Stimulated activated CD4-positive, alpha-beta T cell treated with anti-CD3 and anti-CD28 coated beads, TNF-alpha, amount 100 ng/mL, for 4 hours (primary cell): ENCODE results near the gene CEP290.
"Not testable (repeated sequence)": the region's sequence is repeated elsewhere in the genome, so short reads cannot be mapped to it uniquely, and the experiment has no call there.

Experiments
- DNase-seq, 3 experiments: peaks; one replicate each; pipeline ENCODE4 v3.0.0-alpha.2; 2020; ENCODE audit warnings: low read depth in 3 of 3

Gene CEP290

DNA sequence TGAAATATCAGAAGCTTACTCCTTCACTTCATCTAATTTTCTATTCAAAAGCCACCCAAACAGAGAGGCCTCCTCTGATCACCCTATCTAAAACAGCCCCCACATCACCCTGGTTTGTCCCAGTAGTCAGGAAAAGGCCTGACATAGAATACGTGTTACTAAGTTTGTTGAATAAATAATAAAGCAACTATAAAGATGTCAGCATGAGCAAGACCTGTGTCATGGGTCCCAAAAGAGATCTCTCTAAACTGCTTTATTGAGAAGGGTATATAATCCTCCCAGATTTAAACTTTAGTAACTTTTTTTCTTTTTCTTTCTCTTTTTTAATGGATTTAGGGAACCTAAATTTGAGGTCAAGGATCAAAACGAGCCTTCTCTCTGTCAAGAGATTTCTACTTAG is 85.3 kb downstream of the CEP290 start:
- no peak for DNase-seq

GRCh38 chr12:88052686-88053085 is 89.2 kb downstream of the CEP290 start:
- DNase-seq, result no peak

GRCh38 chr12:88044035-88044434 is 97.9 kb downstream of the CEP290 start:
- no peak for DNase-seq

GRCh38 chr12:88037770-88038169 is 104.1 kb downstream of the CEP290 start:
- no peak for DNase-seq

DNA sequence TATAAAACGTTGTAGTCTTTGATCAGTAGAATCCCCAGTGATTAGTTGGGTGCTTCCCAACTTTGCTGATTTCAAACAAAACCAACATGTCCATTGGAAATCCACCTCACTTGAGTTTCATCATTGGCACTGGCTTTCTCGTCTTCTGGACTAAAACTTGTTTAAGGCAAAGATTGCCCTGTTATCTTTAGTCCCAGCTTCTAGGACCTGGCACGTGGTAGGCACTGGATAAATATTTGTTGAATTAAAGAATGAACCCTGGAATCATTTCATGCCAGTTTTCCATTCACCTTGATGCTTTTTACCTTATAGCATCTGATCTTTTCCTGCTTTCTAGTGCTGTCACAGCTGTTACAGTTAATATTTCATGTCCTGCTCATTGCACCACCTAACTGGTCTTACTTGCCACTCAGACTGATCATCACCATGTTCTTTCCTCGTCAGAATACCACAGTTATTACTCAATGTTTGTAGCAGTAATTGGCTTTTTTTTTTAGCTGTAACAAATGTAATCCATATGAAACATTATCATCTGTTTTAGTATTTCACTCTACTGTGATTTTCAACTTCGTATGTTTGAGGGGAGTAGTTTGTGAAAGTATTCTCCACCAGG is 105.4 kb downstream of the CEP290 start:
- DNase-seq, result no peak

GRCh38 chr12:88035907-88036289 is 106.0 kb downstream of the CEP290 start:
- no peak for DNase-seq

GRCh38 chr12:88035271-88035906 is 106.5 kb downstream of the CEP290 start:
- peak; percentile 73 to 87 (median 75) for DNase-seq

- DNase-seq, result not testable (repeated sequence)
These were observed 110.7 kb downstream of the CEP290 start for GRCh38 chr12:88031161-88031560.

- no peak for DNase-seq
These were observed 112.7 kb downstream of the CEP290 start, which contains the start of gene C12orf50 for GRCh38 chr12:88029093-88029665. Gene C12orf50 (minus strand): TSS chr12:88029401. CDS start chr12:88026962, 2,439 bp downstream.

- DNase-seq, result no peak
These were observed 115.7 kb downstream of the CEP290 start for GRCh38 chr12:88026196-88026595.

- DNase-seq, result no peak
These were observed 123.9 kb downstream of the CEP290 start for GRCh38 chr12:88017964-88018363.

GRCh38 chr12:88015825-88016224 is 126.1 kb downstream of the CEP290 start:
- DNase-seq, result no peak

GRCh38 chr12:88011755-88012154 is 130.1 kb downstream of the CEP290 start:
- DNase-seq, result no peak

DNA sequence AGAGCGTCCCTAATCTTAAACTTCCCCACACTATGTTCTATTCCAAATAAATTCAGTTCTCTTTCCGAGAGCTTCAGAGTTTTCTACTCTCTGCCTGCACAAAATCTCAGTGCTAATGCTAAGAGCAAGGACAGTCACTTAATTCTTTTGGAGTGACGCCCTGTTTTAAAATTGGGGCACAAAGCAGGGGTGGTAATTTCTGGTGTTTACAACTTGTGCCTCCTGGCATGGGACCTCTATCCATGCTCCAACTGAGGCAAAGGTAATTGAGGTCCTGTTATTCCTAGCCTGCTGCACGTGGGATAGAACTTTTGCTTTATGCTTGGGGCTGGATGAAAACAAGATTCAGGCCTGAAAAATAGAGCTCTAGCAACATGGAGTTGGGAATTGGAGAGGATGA is 135.5 kb downstream of the CEP290 start:
- no peak for DNase-seq

GRCh38 chr12:88001327-88001726 is 140.6 kb downstream of the CEP290 start:
- no peak for DNase-seq
